ENCODE data around the gene ARL11.

ARL11 gene

GRCh38 chr13:49615836-49616675 is 12.3 kb upstream of the ARL11 start:
- no peak for DNase-seq (ENCODE audit: low read depth)

GRCh38 chr13:49616676-49617065 is 11.6 kb upstream of the ARL11 start:
- no peak for DNase-seq (ENCODE audit: low read depth)

- DNase-seq (ENCODE audit: low read depth): no peak
Measured at GRCh38 chr13:49620170-49620621, 8.1 kb upstream of the ARL11 start.

- DNase-seq (ENCODE audit: low read depth): no peak
Measured at GRCh38 chr13:49622174-49622946, 5.9 kb upstream of the ARL11 start.

GRCh38 chr13:49624229-49624628 is 4.1 kb upstream of the ARL11 start:
- DNase-seq (ENCODE audit: low read depth): no peak

GRCh38 chr13:49625392-49626079 is 2.8 kb upstream of the ARL11 start:
- DNase-seq (ENCODE audit: low read depth): no peak

- no peak for DNase-seq (ENCODE audit: low read depth)
Measured at GRCh38 chr13:49629196-49629938, 1.1 kb downstream of the ARL11 start.

GRCh38 chr13:49629947-49630346 is 1.6 kb downstream of the ARL11 start:
- DNase-seq (ENCODE audit: low read depth): no peak

GRCh38 chr13:49630580-49630979 is 2.3 kb downstream of the ARL11 start:
- no peak for DNase-seq (ENCODE audit: low read depth)

GRCh38 chr13:49632156-49632555 is 3.8 kb downstream of the ARL11 start:
- DNase-seq (ENCODE audit: low read depth): no peak

- no peak for DNase-seq (ENCODE audit: low read depth)
Measured at GRCh38 chr13:49633710-49634109, 5.4 kb downstream of the ARL11 start.

- no peak for DNase-seq (ENCODE audit: low read depth)
Measured at GRCh38 chr13:49635599-49636433, 7.5 kb downstream of the ARL11 start.

- no peak for DNase-seq (ENCODE audit: low read depth)
Measured at GRCh38 chr13:49636705-49637104, 8.4 kb downstream of the ARL11 start.

- DNase-seq (ENCODE audit: low read depth): no peak
Measured at GRCh38 chr13:49638030-49638743, 9.9 kb downstream of the ARL11 start.

- DNase-seq (ENCODE audit: low read depth): no peak
Measured at GRCh38 chr13:49638744-49639072, 10.4 kb downstream of the ARL11 start.

GRCh38 chr13:49641801-49642291 is 13.5 kb downstream of the ARL11 start:
- no peak for DNase-seq (ENCODE audit: low read depth)

GRCh38 chr13:49643035-49643646 is 14.8 kb downstream of the ARL11 start:
- DNase-seq (ENCODE audit: low read depth): no peak

- DNase-seq (ENCODE audit: low read depth): no peak
Measured at GRCh38 chr13:49645451-49645850, 17.1 kb downstream of the ARL11 start.

GRCh38 chr13:49646688-49647087 is 18.4 kb downstream of the ARL11 start:
- DNase-seq (ENCODE audit: low read depth): no peak

All from stimulated activated CD4-positive, alpha-beta T cell treated with anti-CD3 and anti-CD28 coated beads, Interleukin-2, amount 100 ng/mL, for 4 hours (primary cell).